SJCRH30 (cell line): ENCODE results near the gene CBFA2T3. TPM values are rescaled to one million over a fixed set of nuclear protein-coding genes. Genes with fewer than 3 reads are reported as not detected.

Experiments
- DNase-seq, 2 experiments: peaks; one replicate each; pipeline ENCODE4 v3.0.0-alpha.2; 2015 to 2020
- H3K27ac ChIP-seq: fragments of 250-450 bp; sonication (Bioruptor Pico); 2 replicates; pipeline ENCODE4 v1.5.1; 2020; ENCODE audit warnings: mild to moderate bottlenecking, moderate library complexity
- H3K27me3 ChIP-seq: fragments of 250-450 bp; sonication (Bioruptor Pico); 2 replicates; pipeline ENCODE4 v1.5.1; 2020; ENCODE audit warnings: mild to moderate bottlenecking, moderate library complexity
- H3K36me3 ChIP-seq: fragments of 250-450 bp; sonication (Bioruptor Pico); 2 replicates; pipeline ENCODE4 v1.5.1; 2020; ENCODE audit warnings: mild to moderate bottlenecking, moderate library complexity
- H3K4me1 ChIP-seq: fragments of 250-450 bp; sonication (Bioruptor Pico); 2 replicates; pipeline ENCODE4 v1.5.1; 2020; ENCODE audit warnings: mild to moderate bottlenecking, moderate library complexity
- H3K4me3 ChIP-seq: fragments of 250-450 bp; sonication (Bioruptor Pico); 2 replicates; pipeline ENCODE4 v1.5.1; 2020; ENCODE audit warnings: mild to moderate bottlenecking, moderate library complexity
- H3K9me3 ChIP-seq: fragments of 250-450 bp; sonication (Bioruptor Pico); replicated peaks from 2 replicates; pipeline ENCODE4 v1.5.1; 2020; ENCODE audit warnings: mild to moderate bottlenecking, moderate library complexity
- total RNA-seq: library from RNA; depleted of rRNA; stranded (reverse); fragments of >200 nt; shearing (Covaris generic); gene quantifications from 2 replicates; pipeline ENCODE4 v1.2.3, GENCODE V29; 2014

CBFA2T3 gene
- total RNA-seq, 1 experiment from 2014 or later: 3.5 TPM

DNA sequence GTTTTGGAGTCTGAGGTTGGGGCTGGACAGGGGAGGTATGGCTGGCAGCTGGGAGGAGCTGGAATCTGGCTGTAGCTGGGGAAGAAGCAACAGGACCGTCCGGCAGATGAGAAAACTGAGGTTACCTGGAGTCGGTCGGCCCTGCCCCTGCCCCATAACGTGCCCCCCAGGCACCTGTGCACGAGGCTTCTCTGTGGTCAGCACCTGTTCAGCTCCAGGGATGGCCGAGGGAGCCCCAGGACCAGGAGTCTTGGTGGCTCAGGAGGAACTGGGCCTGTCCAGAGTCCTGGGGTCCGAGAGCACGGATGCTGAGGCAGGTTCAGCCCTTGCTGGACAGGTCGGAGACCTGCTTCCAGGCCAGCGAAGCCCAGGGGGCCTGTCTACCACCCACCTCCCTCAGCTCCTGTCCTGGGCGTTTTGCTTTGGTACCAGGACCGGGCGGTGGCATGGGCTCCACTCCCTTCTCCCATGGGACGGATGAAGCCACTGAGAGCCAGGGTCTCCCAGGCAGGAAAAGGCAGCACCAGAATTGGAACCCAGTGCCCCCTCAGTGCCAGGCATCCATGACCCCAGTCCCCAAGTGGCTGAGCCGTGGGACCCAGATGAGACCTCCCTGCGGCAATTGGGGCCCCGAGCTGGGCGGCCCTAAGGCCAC is 17.1 kb upstream of the CBFA2T3 start:
- no peak overlapping the region for H3K27ac ChIP-seq
- DNase-seq: no peak
- no peaks in the 10 kb centered on the region for H3K36me3 ChIP-seq
- peaks cover 15% of the 10 kb centered on the region for H3K4me1 ChIP-seq
- H3K9me3 ChIP-seq: peaks cover 3% of the 10 kb centered on the region
- no peaks in the 10 kb centered on the region for H3K27me3 ChIP-seq
- no peak overlapping the region for H3K4me3 ChIP-seq

DNA sequence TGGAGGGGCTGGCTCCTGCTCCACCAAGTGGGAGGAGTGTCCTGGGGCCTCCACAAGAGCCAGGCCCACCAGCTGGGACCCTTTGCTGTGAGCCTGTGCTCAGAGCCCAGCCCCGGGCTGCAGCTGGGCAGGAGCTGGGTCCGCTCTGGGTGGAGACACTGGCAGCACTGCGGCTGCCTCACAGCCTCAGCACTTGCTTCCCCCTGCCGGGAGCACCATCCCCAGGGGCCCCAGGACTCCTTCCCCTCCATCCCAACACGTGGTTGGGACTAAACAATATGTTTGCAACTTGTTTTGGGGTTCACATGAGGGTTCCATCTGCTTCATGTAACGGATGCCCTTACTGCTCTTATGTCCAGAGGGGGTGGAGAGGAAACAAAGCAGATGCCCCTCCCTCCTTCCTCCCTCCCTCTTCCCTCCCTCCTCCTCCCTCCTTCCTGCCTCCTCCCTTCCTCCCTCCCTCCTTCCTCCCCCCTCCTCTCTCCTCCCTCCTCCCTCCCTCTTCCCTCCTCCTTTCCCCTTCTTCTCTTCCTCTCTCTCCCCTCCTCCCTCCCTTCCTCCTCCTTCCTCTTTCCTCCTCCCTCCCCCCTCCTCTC is 16.3 kb upstream of the CBFA2T3 start:
- Histone ChIP-seq H3K4me3 (no peak overlapping the region), H3K36me3 (no peaks in the 10 kb centered on the region), H3K9me3 (peaks cover 3% of the 10 kb centered on the region), H3K4me1 (peaks cover 15% of the 10 kb centered on the region), H3K27me3 (no peaks in the 10 kb centered on the region), H3K27ac (peak overlapping the region; percentile 89)
- no peak for DNase-seq

DNA sequence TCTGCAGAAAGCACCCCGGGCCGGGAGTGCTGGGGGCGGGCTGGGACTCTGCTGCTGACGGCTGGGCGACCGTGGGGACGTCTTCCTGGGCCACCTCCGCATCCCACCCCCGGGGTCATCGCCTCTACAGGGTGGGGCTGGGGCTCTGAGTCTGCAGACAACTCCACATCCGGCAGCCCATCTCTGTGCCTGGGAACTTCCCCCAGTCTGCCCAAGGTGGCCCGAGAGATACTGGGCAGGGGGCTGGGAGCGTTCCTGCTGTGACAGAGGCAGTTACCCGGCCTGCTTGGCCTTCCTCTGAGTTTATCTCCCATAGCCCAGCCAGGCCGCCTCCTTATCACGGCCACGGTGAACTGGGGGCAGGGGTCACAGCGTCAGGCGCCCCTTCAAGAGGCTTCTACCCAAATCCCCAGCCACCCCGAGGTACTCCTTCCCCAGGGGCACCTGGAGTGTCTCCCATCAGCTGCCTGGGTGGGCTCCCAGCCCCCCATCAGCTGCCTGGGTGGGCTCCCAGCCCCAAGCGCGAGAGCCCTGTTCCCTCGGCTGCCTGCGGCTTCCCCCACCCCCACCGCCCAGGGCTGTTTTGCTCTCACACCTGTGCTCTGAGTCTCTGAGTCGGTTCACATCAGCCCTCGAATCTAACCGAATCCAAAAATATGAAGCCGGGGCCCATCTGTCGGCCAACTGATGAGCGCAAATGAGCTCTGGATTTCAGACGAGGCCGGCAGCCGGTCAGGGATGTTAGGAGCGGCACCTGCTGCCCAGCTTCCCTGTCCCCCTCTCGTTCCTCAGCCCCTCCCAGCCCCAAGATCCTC is 15.6 kb upstream of the CBFA2T3 start:
- H3K4me1 ChIP-seq: peaks cover 15% of the 10 kb centered on the region
- no peaks in the 10 kb centered on the region; the same call in 1 of the 2 replicates for H3K9me3 ChIP-seq
- peak; percentile 93 to 95 for DNase-seq
- no peaks in the 10 kb centered on the region for H3K27me3 ChIP-seq
- H3K4me3 ChIP-seq: no peak overlapping the region
- H3K27ac ChIP-seq: peak overlapping the region; percentile 89
- no peaks in the 10 kb centered on the region for H3K36me3 ChIP-seq

DNA sequence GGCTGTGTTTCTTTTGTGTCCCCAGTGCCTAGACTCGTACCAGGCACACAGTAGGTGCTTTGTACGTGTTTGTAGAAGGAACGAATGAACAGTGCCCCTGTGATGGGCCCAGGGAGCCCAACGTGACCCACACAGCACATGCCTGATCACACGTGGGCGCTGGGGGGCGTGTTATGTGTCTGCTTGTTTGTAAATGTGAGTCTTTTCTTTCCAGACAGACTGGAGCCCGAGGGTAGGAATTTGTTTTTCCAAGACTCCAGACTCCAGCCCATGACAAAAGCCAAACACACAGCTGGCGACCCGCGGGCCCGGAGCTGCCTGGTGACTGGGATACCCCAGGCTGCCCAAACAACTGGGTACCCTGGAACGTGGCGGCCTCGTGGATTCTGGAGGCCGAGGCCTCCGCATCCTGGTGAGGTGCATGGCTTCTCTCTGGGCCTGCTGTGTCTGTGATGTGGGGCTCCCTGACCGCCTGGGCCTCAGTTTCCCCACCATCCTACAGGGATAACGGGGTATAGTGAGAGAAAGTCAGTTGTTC is 14.9 kb upstream of the CBFA2T3 start:
- Histone ChIP-seq H3K4me1 (peaks cover 15% of the 10 kb centered on the region), H3K27me3 (no peaks in the 10 kb centered on the region), H3K9me3 (no peaks in the 10 kb centered on the region), H3K27ac (peak overlapping the region; percentile 89), H3K4me3 (no peak overlapping the region), H3K36me3 (no peaks in the 10 kb centered on the region)
- peak; percentile 77 to 81 for DNase-seq

DNA sequence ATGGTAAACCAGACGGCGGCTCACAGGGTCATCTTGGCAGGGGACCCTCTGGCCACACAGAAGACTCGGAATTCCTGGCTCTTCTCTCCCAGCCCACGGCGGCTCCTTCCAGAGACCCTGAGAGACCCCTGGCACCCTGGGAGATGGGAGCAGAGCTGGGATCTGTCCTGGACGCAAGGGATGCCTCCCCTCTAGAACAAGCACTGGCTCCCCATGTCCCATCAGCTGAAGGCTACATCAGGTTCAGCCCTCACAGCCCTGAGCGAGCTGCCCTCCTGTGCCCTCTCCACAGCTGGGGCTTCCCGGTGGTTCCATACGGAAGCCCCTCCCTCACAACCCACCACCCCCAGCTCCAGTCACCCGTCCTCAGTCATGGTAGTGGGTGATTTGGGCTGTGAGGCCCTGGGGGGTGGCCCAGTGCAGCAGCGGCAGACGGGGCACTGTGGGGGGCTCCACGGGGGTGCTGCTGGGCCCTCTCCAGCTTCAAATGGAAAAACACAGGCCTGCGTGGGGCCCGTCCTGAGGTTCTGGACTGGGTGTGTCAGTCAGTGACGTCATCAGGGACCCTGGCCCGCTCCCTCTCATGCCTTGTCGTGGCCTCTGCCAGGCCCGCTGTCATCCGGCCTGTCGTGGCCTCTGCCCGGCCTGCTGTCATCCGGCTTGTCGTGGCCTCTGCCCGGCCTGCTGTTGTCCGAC is 13.0 kb upstream of the CBFA2T3 start:
- no peaks in the 10 kb centered on the region for H3K9me3 ChIP-seq
- no peak for DNase-seq
- no peaks in the 10 kb centered on the region for H3K27me3 ChIP-seq
- H3K4me3 ChIP-seq: no peak overlapping the region
- peaks cover 15% of the 10 kb centered on the region for H3K4me1 ChIP-seq
- no peaks in the 10 kb centered on the region for H3K36me3 ChIP-seq
- no peak overlapping the region for H3K27ac ChIP-seq

DNA sequence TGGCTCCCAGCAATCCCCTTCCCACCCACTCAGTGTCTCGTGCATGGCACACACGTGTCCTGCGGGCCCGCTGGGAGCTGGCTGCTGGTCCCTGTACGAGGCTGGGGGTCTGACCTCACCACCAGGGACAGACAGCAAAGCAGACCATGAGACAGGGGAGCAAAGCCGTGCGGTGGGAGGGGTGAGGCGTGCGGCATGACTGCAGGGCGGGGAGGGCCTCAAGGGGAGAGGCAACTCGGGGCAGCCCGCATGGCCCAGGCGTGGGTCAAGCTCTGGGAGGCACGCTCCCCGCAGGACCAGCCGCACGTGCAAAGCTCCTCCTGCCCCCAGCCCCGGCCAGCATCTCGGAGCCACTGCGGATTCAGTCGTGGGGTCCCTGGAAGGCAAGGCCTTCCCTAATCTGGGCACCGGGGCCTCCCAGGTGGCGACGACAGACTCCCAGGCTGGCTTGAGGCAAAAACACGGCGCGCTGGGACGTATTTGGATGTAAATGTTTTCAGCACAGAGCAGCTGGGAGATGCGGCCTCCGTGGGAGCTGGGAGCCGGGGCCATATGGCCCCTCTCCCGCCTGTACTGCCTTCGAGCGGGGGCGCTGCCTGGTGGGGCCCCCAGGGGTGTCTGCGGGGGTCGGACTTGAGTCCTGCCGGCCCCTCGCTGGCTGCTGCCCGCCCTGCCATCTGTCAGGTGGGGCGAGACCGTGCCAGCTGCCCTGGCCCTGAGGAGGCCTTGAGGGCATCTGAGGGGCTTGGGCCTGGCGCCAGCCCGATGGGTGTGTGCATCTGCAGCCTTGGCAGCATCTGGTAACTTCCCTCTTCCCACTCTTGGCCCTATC is 12.2 kb upstream of the CBFA2T3 start:
- DNase-seq: no peak
- Histone ChIP-seq H3K27ac (no peak overlapping the region), H3K9me3 (no peaks in the 10 kb centered on the region), H3K4me1 (peaks cover 15% of the 10 kb centered on the region), H3K27me3 (no peaks in the 10 kb centered on the region), H3K36me3 (no peaks in the 10 kb centered on the region), H3K4me3 (no peak overlapping the region)

DNA sequence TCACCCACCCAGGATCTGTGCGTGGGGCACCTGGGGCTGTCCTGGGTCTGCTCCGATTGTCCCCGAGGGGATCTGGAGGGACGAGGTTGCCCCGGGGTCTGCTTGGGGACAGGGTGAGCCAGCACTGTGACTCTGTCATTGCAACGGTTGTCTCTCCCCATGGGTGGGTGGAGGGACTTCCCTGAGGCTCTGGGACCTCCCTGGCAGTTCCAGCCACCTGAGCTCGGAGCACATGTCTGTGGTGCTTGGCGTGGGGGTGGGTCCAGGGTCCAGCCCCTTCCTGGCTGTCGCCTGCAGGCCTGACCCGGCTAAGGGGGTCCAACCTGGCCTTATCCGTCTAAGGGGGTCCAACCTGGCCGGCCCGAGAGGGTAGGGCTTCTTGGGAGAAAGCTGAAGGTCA is 8.5 kb upstream of the CBFA2T3 start:
- Histone ChIP-seq H3K27ac (no peak overlapping the region), H3K27me3 (no peaks in the 10 kb centered on the region), H3K9me3 (no peaks in the 10 kb centered on the region), H3K36me3 (no peaks in the 10 kb centered on the region), H3K4me3 (no peak overlapping the region), H3K4me1 (no peaks in the 10 kb centered on the region)
- DNase-seq: no peak

DNA sequence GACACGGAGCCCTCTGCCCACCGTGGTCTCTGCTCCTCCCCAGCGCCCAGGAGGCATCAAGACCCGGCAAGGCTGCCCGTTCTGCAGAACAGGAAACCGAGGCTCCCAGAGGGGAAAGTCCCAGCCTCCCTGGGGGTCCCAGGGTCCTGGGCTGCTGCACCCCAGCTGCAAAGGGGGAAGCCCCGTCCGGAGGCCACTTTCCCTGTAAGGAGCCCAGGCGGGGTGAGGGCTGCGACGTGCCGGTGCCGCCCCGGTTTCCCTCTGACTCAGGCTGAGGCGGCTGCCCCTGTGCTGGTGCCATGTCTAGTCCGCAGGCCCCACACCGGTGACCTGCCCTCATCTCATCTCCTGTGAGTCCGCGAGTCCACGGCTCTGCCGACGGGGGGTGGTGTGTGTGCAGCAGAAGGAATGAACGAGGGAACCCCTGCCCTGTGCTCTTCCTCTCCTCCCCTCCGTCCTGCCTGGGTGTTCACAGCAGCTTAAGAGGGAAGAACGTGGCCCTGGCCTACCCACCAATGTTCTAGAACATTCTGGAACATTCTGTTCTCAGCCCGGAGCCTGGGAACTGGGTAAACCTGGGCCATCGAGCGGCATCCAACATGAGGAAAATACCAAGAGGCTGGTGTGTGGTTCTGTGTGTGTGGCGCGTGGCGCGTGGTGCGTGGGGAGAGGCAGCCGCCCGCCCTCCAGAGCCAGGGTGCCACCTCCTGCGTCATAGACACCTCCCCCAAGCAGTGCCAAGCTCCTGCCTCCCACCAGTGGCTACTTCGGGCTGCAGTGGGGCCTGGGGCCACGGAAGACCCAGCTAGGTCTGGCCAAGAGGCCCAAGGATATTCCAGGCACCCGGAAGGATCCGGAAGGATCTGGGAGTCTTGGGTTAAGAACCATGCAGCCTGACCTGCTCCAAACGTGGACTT is 7.0 kb upstream of the CBFA2T3 start:
- no peak for DNase-seq

DNA sequence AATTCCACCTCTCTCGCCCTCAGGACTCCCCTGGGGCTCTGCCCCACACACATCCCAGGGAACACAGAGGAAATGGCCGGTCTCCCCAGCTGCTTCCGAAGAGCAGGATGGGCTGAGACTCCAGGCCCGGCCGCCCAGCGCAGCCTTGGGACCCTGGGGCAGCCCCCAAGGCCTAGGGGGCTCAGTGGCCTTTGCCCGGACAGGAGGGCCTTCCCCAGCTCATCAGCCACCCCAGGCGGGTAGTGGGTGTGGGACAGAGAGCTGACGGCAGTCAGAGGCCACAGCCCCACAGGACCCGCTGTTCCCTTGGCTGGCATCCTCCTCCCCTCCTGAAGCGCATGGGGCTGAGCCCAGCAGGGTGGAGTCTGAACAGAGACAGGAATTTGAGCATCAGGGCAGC is 6.2 kb upstream of the CBFA2T3 start:
- Histone ChIP-seq H3K27me3 (no peaks in the 10 kb centered on the region), H3K4me1 (peaks cover under 1% of the 10 kb centered on the region)

More for the DNA sequence above, 7.0 kb upstream of the CBFA2T3 start:
- Histone ChIP-seq H3K27ac (no peak overlapping the region), H3K4me1 (no peaks in the 10 kb centered on the region), H3K27me3 (no peaks in the 10 kb centered on the region), H3K36me3 (no peaks in the 10 kb centered on the region), H3K4me3 (no peak overlapping the region), H3K9me3 (no peaks in the 10 kb centered on the region)

DNA sequence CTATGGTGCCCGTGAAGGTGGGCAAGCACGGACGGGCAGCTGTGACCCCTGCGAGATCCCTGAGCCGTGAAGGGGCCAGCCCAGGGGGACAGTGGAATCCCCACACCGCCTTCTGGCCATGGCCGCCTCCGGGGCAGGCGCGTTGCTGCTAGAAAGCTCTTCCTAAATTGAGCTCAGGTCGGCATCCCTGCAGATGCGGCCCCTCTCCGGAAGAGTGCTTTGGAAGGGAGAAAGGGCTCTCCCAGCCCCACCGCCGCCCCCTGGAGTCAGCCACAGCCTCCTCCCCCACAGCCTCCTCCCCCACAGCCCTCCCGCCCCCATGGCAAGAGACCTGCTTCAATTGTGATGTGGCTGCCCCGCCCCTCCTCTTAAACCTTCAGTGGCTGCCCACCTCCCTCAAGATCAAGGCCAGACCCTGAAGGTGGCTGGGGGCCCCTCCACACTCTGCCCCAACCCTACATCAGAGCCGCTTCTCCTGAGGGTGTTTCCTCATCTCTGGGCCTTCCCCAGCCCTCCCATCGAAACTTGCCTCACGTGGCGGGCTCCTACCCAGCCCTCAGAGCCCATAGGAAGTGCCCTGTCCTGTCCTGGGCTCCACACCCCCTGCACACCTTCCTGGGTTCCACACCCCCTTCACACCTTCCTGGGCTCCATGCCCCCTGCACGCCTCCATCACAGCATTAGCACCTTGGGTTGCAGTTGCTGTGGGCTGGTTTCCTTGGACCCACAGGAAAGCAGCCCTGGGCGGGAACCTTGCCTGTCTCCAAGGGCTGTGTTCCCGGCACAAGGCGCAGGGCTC is 5.5 kb upstream of the CBFA2T3 start:
- Histone ChIP-seq H3K27ac (no peak overlapping the region), H3K4me1 (peaks cover 8% of the 10 kb centered on the region), H3K9me3 (no peaks in the 10 kb centered on the region), H3K4me3 (no peak overlapping the region), H3K27me3 (no peaks in the 10 kb centered on the region), H3K36me3 (no peaks in the 10 kb centered on the region)
- no peak for DNase-seq

More for the DNA sequence above, 6.2 kb upstream of the CBFA2T3 start:
- Histone ChIP-seq H3K9me3 (no peaks in the 10 kb centered on the region), H3K4me3 (no peak overlapping the region), H3K36me3 (no peaks in the 10 kb centered on the region), H3K27ac (no peak overlapping the region)
- DNase-seq: no peak

DNA sequence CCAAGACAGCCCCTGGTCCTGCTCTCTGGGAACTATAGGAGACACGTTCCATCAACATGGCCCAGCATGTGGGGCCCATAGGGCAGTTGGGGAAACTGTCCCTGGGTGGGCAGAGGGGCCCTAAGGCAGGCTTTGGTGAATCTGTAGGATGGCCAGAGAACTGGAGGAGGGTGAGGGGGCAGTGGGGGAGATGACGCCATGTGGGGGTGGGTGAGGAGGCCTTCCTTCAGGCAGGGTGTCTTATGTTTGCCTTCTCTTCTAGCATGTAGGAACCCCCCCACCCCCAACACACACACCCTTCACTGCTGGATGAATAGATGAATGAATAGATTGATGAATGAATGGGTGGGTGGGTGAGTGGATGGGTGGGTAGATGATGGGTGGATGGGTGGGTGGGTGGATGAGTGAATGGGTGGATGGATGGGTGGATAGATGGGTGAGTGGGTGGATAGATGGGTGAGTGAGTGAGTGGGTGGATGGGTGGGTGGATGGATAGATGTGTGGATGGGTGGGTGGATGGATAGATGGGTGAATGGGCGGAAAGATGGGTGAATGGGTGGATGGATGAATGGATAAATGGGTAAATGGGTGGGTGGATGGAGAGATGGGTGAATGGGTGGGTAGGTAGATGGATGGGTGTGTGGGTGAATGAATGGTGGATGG is 2.5 kb upstream of the CBFA2T3 start:
- no peaks in the 10 kb centered on the region; the same call in 1 of the 2 replicates for H3K36me3 ChIP-seq
- DNase-seq: no peak
- H3K4me3 ChIP-seq: no peak overlapping the region
- peaks cover 11% of the 10 kb centered on the region for H3K4me1 ChIP-seq
- H3K9me3 ChIP-seq: no peaks in the 10 kb centered on the region
- H3K27ac ChIP-seq: no peak overlapping the region
- no peaks in the 10 kb centered on the region for H3K27me3 ChIP-seq
